Measurements from ENCODE around the gene PUM1.
A peak's percentile ranks its signal among the peaks of the same experiment; 100 is the strongest.

The PUM1 gene

GRCh38 chr1:30907481-30908315, 157.8 kb downstream of the PUM1 start:
- DNase-seq (ENCODE audit: low spot score) (no peak), FAIRE-seq (peak; percentile 40)

GRCh38 chr1:30906631-30907441, 158.7 kb downstream of the PUM1 start:
- FAIRE-seq (no peak), DNase-seq (ENCODE audit: low spot score) (no peak)

GRCh38 chr1:30905916-30906620, 159.4 kb downstream of the PUM1 start:
- DNase-seq (ENCODE audit: low spot score): no peak
- FAIRE-seq: no peak

GRCh38 chr1:30905403-30905802, 160.1 kb downstream of the PUM1 start:
- DNase-seq (ENCODE audit: low spot score): no peak
- FAIRE-seq: no peak

GRCh38 chr1:30904962-30905335, 160.6 kb downstream of the PUM1 start:
- FAIRE-seq: no peak
- DNase-seq (ENCODE audit: low spot score): no peak

GRCh38 chr1:30904191-30904961, 161.1 kb downstream of the PUM1 start:
- FAIRE-seq: no peak
- DNase-seq (ENCODE audit: low spot score): no peak

- FAIRE-seq: no peak
- DNase-seq (ENCODE audit: low spot score): no peak
Measured at GRCh38 chr1:30903343-30904034, 162.0 kb downstream of the PUM1 start.

GRCh38 chr1:30902593-30903290, 162.8 kb downstream of the PUM1 start:
- FAIRE-seq (no peak), DNase-seq (ENCODE audit: low spot score) (no peak)

DNA sequence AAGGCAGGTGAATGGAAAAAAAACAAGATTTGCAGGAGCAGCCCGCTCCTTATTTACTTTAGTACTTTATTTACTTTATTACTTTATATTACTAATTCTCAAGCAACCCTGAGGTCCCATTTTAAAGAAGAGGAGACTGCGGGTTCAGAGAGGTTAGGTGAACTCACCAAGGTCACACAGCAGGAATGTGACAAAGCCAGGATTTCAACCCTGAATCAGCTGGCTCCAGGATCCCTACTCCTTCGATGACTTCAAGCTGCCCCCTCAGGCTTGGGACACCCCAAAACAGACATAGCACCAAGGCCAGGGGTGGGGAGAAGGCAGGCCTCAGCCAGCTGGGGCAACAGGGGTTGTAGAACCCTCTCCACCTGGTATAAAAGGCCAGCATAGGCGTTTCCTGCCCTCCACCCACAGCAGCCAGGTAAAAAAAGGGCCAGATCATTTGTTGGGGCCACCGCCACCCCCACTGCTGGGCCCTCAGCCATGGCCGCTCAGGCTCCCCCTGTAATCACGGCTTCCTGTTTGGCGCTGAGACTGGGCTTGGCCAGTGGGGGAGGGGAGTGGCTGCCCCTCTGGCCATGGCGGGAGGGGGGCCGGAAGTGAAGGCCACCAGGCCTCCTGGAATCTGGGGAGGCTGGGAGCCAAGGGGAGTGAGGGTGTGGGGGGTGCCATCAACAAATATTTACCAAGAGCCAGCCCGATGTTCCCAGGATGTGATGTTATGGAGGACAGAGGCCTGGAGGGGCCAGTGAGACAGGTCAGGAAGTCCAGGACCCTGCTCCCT, 163.5 kb downstream of the PUM1 start:
- no peak for FAIRE-seq
- DNase-seq (ENCODE audit: low spot score): no peak

DNA sequence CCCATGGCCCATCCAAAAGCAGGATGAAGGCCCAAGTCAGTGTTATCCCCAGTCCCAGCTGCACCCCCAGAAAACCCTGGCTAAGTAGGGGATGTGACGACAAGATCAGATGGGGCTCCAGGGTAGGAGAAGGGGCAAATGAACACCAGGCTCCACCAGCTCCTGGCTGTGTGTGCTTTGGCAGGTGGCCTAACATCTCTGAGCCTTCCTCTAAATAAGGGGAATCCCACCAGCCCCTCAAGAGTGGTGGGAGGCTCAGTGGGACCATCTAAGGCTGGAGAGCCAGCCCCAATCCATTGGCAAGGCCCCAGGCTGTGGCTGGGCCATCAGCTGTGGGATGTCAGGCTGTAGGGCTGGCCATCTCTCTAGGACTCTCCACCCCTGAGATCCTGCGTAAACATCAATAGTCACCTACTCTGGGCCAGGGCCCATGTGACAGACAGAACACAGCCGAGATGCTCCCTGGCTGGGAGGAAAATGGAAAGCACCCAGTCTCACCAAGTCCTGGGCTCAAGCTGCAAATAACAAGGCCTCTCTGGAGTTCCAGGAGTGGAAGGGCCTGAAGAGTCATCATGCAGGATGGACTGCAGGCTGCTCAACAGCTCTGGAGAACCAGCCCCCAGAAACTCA, 164.5 kb downstream of the PUM1 start:
- DNase-seq (ENCODE audit: low spot score) (no peak), FAIRE-seq (no peak)

DNA sequence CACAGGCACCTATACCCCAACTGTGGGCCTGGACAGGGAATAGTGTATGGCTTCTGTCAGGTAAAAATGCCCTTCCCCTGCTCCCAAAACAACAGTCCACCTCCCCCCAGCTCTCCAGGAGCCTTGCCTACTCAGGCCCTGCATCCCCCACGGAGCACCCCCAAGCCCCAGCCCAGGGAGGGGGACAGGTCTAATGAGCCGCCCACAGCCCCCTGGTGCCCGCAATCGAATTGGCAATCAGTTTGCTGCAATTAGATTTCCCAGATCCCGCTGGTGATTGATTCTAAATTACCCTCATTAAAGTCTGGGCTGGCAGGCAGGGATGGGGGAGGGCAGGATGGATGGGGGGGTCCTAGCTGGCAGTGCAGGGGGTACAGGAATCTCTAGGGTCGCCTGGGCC, 165.0 kb downstream of the PUM1 start:
- DNase-seq (ENCODE audit: low spot score) (no peak), FAIRE-seq (no peak)

GRCh38 chr1:30899577-30900389, 165.7 kb downstream of the PUM1 start:
- no peak for DNase-seq (ENCODE audit: low spot score)
- FAIRE-seq: peak; percentile 53

- no peak for FAIRE-seq
- no peak for DNase-seq (ENCODE audit: low spot score)
Measured at GRCh38 chr1:30898031-30898815, 167.3 kb downstream of the PUM1 start.

DNA sequence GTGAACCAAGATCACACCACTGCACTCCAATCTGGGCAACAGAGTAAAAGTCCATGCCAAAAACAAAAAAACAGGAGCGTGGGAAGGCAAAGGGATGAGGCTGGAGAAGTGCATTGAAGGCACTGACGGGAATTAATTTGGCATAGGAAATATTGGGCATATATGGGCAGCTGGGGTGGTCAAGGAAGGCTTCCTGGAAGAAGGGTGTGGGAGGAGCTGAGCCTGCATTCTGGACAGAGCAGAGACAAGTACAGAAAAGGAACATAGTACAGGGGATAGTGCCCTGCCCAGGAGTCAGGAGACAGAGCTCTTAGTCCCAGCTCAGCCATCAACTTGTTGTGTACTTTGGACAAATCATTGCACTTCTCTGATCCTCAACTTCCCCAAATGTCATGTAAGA, 168.6 kb downstream of the PUM1 start:
- FAIRE-seq (no peak), DNase-seq (ENCODE audit: low spot score) (no peak)

- FAIRE-seq: no peak
- DNase-seq (ENCODE audit: low spot score): no peak
Measured at GRCh38 chr1:30895944-30896660, 169.4 kb downstream of the PUM1 start.

GRCh38 chr1:30895382-30895943, 170.1 kb downstream of the PUM1 start:
- FAIRE-seq (no peak), DNase-seq (ENCODE audit: low spot score) (no peak)

Data from urothelium cell line (cell line).